HFF-Myc (cell line): Measurements from ENCODE around the gene STRA8.

ENCODE experiments used
- DNase-seq: peaks from one replicate; pipeline ENCODE4 v3.0.0-alpha.2; 2011; ENCODE audit warnings: low read depth; ENCODE audit errors: extremely low read depth
- H3K4me3 ChIP-seq: replicated peaks from 2 replicates; pipeline ENCODE4 v1.5.1; 2011; ENCODE audit warnings: low read depth, mild to moderate bottlenecking, control low read depth, low read length
- CTCF ChIP-seq: IDR thresholded peaks from 2 replicates; pipeline ENCODE4 v1.5.1; 2012; ENCODE audit warnings: mild to moderate bottlenecking, low read depth, low read length, control low read depth; ENCODE audit errors: missing control alignments

The STRA8 gene

GRCh38 chr7:135201350-135201749, 32.3 kb upstream of the STRA8 start:
- no peak for DNase-seq
- H3K4me3 ChIP-seq, result no peak overlapping the region
- no peak for TF ChIP-seq CTCF

GRCh38 chr7:135204341-135204749, 29.3 kb upstream of the STRA8 start:
- H3K4me3 ChIP-seq, result no peak overlapping the region
- peak; percentile 49 for DNase-seq
- TF ChIP-seq CTCF, result no peak

GRCh38 chr7:135204876-135205275, 28.8 kb upstream of the STRA8 start:
- no peak for TF ChIP-seq CTCF
- no peak overlapping the region for H3K4me3 ChIP-seq
- no peak for DNase-seq

GRCh38 chr7:135205850-135206249, 27.8 kb upstream of the STRA8 start:
- no peak overlapping the region for H3K4me3 ChIP-seq
- DNase-seq, result no peak

GRCh38 chr7:135206941-135207391, 26.7 kb upstream of the STRA8 start:
- H3K4me3 ChIP-seq, result no peak overlapping the region
- no peak for TF ChIP-seq CTCF
- DNase-seq, result no peak

More at GRCh38 chr7:135205850-135206249, 27.8 kb upstream of the STRA8 start:
- no peak for TF ChIP-seq CTCF

GRCh38 chr7:135207406-135208101, 26.1 kb upstream of the STRA8 start:
- DNase-seq, result no peak
- no peak overlapping the region for H3K4me3 ChIP-seq
- TF ChIP-seq CTCF, result no peak
